ENCODE results near the gene TMPRSS12.
"Not testable (repeated sequence)": the region's sequence is repeated elsewhere in the genome, so short reads cannot be mapped to it uniquely, and the experiment has no call there.

TMPRSS12 gene

DNA sequence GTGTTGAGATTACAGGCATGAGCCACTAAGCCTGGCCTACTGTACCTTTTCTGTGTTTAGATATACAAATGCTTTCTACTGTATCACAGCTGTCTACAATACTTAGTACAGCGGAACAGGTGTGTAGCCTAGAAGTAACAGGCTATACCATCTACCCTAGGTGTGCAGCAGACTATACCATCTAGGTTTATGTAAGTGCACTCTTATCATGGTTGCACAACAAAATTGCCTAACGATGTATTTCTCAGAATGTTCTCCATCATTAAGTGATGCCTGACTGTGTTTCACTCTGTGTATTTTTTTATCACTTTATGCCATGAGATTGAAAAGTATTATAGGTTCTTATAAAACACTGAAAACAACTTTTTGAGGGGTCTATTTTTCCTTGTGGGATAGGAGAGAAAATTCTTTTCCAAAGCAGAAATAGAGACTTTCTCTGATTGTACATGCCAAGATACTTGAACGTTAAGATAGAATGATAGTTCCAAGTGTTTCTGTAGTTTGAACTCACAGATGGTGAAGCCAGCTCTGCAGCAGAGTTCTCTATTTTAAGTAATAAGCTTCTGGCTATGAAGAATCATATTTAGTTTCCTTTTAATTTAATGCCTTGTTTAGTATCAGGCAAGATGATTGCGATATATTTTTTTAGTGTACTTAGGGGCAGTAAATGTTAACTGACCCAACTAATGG lies 17.0 kb downstream of the TMPRSS12 start:
- DNase-seq = no peak

DNA sequence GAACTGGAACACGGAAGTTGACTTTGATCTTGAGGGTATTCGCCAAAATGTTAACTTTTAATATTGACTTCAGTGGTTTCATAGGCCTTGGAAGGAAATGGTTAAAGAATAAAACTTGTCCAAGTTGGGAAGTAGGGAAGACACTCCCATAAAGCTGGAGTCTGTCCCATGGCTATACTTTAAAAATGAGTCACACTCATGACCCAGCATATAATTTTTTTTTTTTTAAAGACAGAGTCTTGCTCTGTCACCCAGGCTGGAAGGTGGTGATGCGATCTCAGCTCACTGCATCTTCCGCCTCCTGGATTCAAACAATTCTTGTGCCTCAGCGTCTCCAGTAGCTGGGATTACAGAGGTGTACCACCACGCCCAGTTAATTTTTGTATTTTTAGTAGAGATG lies 19.6 kb downstream of the TMPRSS12 start:
- no peak for DNase-seq

DNA sequence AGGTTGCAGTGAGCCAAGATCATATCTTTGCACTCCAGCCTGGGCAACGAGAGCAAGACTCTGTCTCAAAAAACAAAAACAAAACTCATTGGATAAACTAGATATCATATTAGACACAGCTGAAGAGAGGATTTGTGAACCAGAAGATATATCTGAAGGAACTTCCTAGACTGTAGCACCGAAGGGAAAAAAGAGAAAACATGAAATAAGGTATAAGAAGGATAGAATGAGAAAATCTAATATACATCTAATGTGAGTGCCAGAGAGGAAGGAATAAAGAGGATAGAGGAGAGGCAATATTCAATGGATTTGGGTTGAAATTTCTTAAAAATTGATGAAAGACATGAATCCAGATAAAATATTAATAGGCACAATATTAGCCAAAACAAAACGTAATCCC lies 22.5 kb downstream of the TMPRSS12 start:
- no peak for DNase-seq

DNA sequence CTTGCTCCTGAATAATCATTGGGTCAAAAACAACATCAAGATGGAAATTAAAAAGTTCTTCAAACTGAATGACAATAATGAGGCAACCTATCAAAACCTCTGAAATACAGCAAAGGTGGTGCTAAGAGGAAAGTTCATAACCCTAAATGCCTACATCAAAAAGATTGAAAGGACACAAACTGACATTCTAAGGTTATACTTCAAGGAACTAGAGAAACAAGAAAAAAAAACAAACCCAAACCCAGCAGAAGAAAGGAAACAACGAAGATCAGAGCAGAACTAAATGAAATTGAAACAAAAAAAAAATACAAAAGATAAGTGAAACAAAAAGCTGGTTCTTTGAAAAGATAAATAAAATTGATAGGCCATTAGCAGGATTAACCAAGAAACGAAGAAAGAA lies 26.2 kb downstream of the TMPRSS12 start:
- not testable (repeated sequence) for DNase-seq

GRCh38 chr12:50882563-50882962 lies 39.8 kb downstream of the TMPRSS12 start:
- no peak for DNase-seq

- DNase-seq = no peak
Observed at GRCh38 chr12:50887191-50887590, 44.5 kb downstream of the TMPRSS12 start.

GRCh38 chr12:50888666-50889065 lies 45.9 kb downstream of the TMPRSS12 start:
- DNase-seq = no peak

DNA sequence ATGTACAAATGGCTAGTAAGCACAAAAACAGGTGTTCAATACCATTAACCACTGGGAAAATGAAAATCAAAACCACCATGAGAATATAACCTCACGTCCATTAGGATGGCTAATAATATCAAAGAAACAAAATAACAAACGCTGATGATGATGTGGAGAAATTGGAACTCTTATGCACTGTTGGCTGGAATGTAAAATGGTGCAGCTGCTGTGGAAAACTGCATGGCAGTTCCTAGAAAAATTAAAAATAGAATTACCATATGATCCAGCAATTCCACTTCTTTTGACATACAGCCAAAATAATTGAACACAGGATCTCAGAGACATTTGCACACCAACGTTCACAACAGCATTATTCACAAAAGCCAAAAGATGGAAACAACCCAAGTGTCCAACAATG lies 51.5 kb downstream of the TMPRSS12 start:
- DNase-seq = no peak

- DNase-seq = no peak
Observed at GRCh38 chr12:50901685-50902113, 59.0 kb downstream of the TMPRSS12 start.

- not testable (repeated sequence) for DNase-seq
Observed at GRCh38 chr12:50908479-50908878, 65.8 kb downstream of the TMPRSS12 start.

DNA sequence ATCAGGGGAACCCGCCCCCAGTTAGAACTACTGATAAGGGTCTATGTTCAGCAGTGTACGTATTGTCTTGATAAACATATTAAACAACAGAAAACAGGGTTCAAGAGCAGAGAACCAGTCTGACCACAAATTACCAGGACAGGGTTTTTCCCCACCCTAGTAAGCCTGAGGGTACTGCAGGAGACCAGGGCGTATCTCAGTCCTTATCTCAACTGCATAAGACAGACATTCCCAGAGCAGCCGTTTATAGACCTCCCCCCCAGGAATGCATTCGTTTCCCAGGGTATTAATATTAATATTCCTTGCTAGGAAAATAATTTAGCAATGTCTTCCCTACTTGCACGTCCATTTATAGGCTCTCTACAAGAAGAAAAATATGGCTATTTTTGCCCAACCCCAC lies 69.6 kb downstream of the TMPRSS12 start:
- not testable (repeated sequence) for DNase-seq

DNA sequence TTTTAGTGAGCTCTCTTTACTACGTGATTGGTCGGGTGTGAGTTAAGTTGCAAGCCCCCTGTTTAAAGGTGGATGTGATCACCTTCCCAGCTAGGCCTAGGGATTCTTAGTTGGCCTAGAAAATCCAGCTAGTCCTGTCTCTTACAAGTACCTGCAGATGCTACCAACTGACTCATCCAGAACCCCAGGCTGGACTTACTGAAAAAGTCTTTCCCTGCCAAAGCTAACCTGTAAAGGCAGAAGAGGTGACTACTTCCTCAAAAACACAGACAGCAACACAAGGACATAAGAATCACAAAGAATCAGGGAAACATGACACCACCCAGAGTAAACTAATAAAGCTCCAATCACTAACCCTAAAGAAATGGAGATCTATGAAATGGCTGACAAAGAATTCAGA lies 70.5 kb downstream of the TMPRSS12 start:
- DNase-seq = no peak

GRCh38 chr12:50914872-50915484 lies 72.3 kb downstream of the TMPRSS12 start:
- DNase-seq = no peak

- DNase-seq = no peak
Observed at GRCh38 chr12:50916292-50916691, 73.6 kb downstream of the TMPRSS12 start.

GRCh38 chr12:50918584-50919316 lies 76.0 kb downstream of the TMPRSS12 start:
- DNase-seq = no peak

DNA sequence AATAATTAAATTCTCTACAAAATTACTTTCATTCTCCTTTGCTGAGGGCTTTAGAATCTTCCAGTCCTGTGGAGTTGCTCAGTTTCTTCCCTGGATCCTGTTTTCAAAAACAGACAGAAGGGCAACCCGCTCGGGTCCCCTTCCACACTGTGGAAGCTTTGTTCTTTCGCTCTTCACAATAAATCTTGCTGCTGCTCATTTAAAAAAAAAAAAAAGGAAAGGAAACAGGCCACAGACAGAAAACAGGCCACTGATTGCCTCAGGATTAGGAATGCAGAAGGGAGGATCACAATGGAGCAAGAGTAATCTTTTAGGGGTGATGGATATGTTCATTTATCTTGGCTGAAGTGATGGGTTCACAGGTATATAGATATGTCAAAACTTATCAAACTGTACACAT lies 80.1 kb downstream of the TMPRSS12 start:
- DNase-seq = no peak

- no peak for DNase-seq
Observed at GRCh38 chr12:50923361-50924130, 80.8 kb downstream of the TMPRSS12 start.

DNA sequence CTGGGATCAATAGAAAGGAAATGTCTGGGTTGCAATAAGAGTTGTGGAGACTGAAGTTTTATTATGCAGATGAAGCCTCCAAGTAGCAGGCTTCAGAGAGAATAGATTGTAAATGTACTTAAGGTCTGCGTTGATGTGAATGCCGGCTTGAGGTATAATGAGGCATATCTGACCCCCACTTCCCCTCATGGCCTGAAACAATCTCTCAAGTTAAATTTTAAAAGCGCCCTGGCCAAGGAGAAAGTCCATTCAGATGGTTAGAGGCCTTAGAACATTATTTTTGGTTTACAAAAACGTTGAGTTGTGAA lies 81.4 kb downstream of the TMPRSS12 start:
- no peak for DNase-seq

GRCh38 chr12:50924439-50925341 lies 82.0 kb downstream of the TMPRSS12 start:
- DNase-seq = peak; percentile 18

DNA sequence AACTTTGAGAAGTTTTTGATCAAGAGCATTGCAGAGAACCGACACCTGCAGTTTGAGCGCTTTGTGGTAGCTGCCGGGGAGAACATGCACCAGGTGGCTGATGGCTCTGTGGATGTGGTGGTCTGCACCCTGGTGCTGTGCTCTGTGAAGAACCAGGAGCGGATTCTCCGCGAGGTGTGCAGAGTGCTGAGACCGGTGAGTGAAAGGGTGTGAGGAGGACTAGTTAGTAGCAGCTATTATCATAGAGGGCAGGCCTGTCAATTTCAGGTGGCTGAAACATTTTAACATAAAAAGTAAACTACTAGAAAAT lies 82.6 kb downstream of the TMPRSS12 start:
- no peak for DNase-seq

DNA sequence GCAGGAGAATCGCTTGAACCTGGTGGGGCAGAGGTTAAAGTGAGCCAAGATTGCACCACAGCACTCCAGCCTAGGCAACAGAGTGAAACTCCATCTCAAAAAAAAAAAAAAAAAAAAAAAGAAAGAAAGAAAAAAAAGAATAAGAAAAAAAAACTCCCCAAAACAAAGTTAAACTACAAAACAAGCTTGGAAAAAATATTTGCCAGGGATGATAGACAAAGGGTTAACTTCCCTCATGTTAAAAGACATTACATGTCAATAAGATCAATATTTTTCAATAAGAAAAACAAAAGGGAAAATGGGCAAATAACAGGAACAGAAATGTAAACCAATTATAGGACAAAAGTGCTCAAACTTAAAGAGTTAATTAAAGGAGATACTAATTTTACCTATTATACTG lies 83.2 kb downstream of the TMPRSS12 start:
- no peak for DNase-seq

- DNase-seq = no peak
Observed at GRCh38 chr12:50926415-50926814, 83.7 kb downstream of the TMPRSS12 start.

GRCh38 chr12:50926932-50927331 lies 84.2 kb downstream of the TMPRSS12 start:
- not testable (repeated sequence) for DNase-seq
